GM19468 (cell line): ENCODE results near the gene LYG1.
"Not testable (repeated sequence)": the region's sequence is repeated elsewhere in the genome, so short reads cannot be mapped to it uniquely, and the experiment has no call there.

Experiments used
- ATAC-seq: cut with Tn5 transposase; IDR thresholded peaks from one replicate; pipeline ENCODE4 v1.9.1; 2021; ENCODE audit warnings: mild to moderate bottlenecking, moderate library complexity, moderate number of reproducible peaks; ENCODE audit not compliant: unreplicated experiment; ENCODE audit errors: extremely low read depth

LYG1 gene

DNA sequence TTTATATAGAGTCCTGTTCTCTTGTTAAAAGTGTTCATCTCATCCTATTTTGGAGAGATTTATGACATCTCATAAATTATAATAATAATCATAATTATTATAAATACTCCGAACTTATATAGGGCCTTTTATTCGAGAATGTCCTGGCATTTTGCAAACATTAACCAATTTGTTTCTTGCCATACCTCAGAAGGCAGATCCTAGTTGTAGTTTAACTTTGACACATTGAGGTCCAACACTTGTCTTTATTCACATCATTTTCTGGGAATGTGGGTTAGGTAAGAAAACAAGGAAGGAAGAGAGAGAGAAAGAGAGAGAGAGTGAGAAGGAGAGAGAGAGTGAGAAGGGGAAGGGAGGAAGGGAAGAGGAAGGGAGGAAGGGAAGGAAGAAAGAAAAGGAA lies at the start of gene LYG1:
Gene LYG1, minus strand, starts transcription at position 101 of the 400 bp plus-strand sequence. CDS start 5,527 bp downstream, outside the sequence.
- ATAC-seq = not testable (repeated sequence)

DNA sequence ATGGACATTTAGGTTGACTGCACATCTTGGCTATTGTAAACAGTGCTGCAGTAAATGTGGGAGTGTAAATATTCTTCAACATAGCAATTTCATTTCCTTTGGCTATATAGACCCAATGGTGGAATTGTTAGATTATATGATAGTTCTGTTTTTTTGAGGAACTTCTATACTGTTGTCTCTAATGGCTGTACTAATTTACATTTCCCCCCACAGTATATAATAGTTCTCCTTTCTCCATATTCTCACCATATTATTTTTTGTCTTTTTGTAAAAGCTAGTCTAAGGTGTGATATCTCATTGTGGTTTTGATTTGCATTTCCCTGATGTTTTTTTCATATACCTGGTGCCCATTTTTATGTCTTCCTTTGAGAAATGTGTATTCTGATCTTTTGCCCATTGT lies 49.2 kb upstream of the LYG1 start:
- ATAC-seq = no peak

DNA sequence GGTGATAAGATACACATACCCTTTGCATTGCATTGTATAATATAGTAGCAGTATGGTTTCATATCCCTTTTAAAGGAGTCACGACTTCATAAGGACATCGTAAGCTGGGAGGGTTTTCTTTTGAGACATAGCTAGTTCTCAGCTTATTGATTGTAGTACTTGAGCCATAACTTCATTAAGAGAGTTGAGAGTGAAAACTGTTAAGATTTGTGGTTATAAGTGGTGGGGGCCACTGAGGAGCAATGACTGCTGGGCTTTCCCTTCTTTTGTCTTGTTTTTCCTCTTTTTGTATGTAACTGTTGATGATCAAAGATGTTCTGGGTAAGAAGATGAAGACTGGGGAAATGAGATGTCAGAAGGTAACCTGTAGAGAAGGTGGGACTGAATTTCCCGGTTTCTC lies 47.2 kb upstream of the LYG1 start:
- ATAC-seq = no peak

DNA sequence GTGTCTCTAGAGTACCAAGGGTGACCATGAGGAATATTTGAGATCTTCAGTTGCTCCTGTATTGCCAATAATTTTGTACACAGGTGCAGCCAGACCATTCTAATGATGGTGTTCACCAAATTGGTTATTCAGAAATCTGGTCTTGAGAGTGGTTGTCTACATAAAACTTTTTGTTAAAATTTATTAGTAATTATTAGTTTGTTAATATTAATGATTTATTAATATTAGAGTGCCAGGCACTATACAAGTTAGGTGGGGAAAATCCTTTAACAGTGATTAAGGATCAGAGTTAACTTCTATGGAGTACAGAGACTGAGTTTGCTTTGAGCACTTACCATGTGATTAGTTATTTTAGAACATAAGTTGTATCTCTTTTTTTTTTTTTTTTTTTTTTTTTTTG lies 45.2 kb upstream of the LYG1 start:
- ATAC-seq = no peak

DNA sequence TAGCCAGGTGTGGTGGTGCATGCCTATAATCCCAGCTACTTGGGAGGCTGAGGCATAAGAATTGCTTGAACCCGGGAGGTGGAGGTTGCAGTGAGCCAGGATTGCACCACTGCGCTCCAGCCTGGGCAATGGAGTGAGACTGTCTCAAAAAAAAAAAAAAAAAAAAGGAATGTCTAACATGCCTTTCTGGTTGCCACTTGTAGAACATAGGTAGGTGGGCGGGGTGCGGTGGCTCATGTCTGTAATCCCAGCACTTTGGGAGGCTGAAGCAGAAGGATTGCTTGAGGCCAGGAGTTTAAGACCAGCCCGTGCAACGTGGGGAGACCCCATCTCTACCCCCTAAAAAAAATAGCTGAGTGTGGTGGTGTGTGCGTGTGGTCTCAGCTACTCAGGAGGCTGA lies 44.4 kb upstream of the LYG1 start:
- ATAC-seq = not testable (repeated sequence)

DNA sequence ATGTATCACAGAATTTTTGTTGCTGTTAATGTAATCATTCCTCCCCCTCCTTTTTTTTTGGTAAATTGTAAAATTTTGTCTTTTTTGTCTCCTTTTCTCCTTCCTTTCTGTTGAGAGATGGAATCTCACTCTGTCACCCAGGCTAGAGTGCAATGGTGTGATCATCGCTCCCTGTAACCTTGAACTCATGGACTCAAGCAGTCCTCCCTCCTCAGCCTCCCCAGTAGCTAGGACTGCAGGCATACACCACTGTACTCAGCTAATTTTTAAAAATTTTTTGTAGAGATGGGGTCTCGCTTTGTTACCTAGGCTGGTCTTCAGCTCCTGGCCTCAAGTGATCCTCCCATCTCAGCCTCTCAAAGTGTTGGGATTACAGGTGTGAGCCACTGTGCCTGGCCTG lies 41.5 kb upstream of the LYG1 start:
- no peak for ATAC-seq

DNA sequence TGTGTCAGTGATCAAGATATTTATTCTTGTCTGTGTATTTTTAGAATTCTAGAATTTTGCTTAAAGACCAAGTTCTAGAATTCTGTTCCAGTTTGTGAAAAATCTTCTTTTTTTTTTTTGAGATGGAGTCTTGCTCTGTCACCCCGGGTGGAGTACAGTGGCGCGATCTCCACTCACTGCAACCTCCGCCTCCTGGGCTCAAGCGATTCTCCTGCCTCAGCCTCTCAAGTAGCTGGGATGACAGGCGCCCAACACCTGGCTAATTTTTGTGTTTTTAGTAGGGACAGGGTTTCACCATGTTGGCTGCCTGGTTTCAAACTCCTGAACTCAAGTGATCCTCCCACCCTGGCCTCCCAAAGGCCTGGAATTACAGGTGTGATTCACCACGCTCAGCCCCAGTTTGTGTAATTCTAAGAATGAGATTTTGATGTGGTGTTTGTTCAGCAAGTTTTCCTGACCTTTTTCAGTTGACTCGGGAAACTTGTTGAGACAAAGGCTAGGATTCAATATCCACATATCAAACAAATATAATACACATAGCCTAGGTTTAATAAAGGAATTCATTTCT lies 39.8 kb upstream of the LYG1 start:
- ATAC-seq = no peak

DNA sequence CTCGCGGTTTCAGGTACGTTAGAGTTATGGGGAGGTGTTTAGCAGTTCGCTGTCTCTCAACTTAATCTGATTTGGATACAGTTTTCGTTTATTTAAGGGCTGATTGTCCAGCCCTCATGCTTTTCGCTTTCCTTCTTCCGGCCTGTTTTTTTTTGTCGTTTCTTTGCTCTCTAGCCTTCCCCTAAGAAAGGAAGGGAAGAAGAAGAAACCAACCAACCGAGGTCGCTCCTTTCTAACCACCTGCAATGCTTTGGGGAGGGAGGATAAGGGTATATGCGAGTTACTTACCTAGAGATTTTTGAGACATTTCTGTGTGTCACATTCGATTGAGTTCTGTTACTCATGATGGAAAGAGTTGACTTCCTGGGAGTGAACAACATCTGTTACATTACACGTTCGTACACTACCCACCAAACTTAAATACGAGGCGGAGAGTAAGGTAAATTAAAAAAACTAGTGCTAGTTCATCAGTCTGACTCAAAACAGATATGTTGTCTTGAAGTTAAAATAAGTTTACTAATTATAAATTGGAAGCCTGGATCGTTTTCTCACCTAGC lies 37.1 kb upstream of the LYG1 start:
- ATAC-seq = no peak

DNA sequence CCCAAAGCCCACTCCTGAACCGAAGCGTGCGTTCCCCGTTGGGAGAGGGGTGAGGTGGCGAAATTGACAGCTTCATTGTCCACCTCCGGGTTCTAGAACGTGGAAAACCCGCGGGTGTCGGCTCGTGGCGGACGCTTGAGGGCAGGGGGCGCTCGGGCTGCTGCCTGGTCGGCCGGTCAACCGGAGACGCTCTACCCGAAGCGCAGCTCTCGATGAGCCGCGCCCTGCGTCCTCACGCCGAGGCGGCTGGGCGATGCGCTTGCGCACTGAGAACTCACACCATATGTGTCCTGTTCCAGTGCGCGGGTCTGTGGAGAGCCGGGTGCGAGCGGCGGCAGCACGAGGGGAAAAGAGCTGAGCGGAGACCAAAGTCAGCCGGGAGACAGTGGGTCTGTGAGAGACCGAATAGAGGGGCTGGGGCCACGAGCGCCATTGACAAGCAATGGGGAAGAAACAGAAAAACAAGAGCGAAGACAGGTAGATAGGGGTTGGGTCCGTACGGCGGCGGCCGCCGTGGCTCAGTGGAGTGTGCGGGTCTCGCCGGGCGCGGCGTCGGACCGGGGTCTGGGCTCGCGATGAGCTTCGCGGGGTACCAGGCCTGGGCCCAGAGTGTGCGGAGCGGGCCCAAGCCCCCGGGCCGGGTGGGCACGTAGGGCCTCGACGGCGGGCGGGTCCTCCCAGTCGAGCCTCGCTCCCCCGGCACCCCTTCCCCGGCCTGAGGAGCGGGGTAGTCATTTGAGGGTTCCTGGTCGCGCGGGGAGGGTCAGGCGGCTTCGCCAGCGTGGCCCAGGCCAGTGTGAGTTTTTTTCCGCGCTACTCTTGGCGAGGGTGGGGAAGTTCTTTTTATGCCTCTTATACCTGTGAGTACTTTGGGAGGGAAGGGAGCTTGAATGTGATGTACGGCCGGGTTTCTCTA lies 36.4 kb upstream of the LYG1 start, which contains the start of gene EIF5B:
Gene EIF5B, plus strand, starts transcription at position 277 of the 916 bp plus-strand sequence. Its CDS starts 166 bp downstream, at position 443.
- peak; percentile 62 for ATAC-seq

DNA sequence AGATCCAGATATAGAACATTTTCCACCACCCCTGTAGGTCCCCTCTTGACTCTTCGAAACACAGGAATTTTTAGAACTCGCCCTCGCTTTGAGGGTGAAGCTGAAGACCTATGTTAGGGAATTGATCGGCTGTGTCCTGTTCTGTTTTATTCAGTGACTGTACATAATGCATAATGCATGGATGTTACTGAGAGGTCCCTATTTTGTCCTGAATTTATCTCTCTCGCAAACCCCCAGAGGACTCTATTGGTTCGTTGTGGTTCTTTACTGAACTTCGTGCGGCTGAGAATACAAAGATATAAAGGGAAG lies 35.8 kb upstream of the LYG1 start:
- no peak for ATAC-seq

DNA sequence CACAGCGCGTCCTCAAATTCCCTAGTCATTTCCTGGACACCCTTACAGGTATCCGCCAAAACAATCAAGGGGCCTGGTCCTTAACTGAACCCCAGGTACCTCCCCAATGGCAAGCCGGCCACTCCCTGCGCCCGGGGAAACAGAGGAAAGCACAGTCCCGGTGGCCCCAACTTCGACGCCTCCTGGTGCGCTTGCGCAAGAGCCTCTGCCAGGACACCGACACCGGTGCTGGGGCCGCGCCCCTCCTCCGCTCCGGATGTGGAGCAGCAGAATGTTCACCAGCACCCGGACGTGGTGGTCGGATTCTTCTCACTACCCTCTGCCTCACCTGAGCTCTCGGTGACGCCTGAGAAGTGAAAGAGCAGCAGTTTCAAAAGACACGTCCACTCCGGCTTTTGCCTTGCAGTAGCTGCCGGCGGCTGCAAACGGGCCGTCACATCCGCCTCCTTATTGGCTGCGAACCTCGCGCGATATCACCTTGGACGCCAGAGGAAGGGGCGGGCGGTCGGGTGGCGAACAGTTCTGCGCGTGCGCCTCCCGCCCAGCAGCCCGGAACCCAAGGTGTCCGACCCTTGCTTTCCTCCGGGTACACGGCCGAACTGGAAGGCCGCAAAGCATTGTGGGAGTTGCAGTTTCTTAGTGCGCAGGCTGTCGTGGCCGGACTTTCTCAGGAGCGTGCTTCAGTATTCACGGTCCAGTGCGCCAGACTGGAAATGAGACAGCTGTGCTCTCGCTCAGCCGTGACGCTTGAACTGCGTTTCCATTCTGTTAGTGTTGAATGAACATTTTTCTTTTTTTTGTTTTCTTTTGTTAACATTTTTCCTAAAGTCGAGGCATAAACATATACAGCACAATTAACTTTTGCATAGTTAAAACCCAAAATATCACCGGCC lies 35.2 kb upstream of the LYG1 start, which contains the start of gene TXNDC9:
Gene TXNDC9, minus strand, starts transcription at position 423 of the 893 bp plus-strand sequence. CDS start 3,123 bp downstream, outside the sequence.
- ATAC-seq = peak; percentile 69

DNA sequence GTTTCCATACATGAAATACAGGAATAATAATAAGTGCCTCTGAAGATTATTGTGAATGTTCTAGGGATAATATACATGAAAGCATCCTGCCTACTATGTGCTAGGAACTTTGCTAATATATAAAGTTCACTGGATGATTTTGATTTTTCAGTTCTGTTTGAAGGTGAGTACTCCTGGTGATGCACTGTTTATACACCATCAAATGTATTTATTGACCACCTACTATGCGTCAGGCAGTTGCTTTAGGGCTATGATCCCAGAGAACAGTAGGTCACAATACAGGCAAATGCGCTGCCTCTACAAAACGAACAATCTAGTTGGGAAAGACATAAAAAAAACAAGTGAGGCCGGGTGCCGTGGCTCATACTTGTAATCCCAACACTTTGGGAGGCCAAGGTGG lies 24.4 kb upstream of the LYG1 start:
- no peak for ATAC-seq

DNA sequence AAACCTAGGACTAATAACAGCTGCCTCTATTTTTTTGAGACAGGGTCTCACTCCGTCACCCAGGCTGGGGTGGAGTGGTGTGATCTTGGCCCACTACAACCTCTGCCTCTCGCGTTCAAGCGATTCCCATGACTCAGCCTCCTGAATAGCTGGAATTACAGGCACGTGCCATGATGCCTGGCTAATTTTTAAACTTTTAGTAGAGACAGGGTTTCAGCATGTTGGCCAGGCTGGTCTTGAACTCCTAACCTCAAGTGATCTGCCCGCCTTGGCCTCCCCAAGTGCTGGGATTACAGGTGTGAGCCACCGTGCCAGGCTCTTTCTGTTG lies 16.8 kb upstream of the LYG1 start:
- ATAC-seq = not testable (repeated sequence)

DNA sequence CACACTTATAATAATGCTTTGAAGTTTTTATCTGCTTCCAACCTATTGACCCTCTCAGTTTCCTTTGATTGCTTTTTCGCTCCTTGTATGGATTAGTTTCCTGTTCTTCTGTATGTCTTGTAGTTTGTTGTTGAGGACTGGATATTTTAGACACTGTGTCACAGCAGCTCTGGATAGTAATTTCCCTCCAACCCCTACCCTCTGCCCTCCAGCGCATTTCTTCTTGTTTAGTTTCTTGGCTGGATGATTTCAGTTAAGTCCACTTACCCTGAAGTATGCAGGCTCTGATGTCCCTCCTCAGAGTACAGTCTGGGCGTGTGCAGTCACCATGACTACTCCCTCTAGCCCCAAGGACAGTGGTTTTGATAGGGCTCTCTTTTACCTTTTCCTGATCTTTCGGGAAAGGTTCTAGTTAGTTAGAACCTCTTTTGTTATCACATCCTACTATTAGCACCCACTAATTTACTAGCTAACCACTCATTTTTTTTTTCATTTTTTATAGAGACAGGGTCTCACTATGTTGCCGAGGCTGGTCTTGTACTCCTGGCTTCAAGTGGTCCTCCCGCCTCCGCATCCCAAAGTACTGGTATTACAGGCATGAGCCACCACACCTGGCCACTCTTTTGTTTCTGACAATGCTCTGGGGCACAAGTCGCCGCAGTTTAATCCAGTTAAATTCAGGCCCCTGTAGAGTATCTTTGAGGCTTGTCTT lies 16.3 kb upstream of the LYG1 start:
- ATAC-seq = no peak

DNA sequence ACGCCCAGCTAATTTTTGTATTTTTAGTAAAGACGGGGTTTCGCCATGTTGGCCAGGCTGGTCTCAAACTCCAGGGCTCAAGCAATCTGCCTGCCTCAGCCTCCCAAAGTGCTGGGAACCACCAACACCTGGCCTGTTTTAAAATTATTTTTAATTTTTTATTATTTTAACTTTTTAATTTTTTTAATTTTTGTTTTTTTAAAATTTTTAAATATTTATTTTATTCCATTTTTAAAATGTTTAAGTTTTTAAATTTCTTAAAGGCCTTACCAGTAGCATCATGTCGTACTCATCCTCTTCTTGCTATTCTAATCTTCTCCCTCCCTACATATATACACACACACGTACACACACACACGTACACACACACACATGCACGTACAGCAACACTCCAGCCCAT lies 1.4 kb downstream of the LYG1 start:
- no peak for ATAC-seq

DNA sequence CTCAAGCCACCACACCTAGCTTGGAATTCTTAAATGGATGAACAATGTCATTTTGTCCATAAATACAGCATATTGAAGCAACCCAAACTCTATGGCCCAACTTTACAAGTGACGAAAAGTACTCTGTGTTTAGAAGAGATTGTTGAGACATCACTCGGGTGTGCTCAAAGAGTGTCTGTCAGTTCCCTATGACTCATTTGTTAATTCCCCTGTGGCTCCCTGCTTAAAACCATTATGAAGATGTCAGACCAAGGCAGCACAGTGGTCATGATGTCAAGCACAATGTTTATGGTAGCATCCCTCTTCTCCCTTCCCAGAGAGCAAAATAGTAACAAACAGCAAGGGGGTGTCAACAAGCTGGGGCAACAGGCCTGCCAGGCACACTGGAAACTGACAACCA lies 3.0 kb downstream of the LYG1 start:
- ATAC-seq = no peak

DNA sequence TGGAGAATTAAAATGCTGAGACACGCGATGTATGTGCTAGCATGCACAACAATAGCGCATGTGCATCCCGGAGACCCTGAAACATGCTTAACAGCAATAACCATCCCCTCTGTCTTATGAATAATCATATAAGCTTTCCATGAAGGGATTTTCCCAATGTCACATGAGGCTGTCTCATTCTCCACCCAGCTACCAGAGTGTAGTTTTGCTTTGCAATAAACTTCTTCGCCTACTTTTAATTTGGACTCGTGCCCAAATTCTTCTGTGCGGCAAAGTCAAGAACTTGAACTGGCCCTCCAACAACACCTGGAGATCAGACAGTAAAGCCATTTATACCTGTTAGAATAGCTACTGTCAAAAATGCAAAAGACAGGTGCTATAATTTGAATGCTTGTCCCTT lies 15.5 kb downstream of the LYG1 start:
- no peak for ATAC-seq

DNA sequence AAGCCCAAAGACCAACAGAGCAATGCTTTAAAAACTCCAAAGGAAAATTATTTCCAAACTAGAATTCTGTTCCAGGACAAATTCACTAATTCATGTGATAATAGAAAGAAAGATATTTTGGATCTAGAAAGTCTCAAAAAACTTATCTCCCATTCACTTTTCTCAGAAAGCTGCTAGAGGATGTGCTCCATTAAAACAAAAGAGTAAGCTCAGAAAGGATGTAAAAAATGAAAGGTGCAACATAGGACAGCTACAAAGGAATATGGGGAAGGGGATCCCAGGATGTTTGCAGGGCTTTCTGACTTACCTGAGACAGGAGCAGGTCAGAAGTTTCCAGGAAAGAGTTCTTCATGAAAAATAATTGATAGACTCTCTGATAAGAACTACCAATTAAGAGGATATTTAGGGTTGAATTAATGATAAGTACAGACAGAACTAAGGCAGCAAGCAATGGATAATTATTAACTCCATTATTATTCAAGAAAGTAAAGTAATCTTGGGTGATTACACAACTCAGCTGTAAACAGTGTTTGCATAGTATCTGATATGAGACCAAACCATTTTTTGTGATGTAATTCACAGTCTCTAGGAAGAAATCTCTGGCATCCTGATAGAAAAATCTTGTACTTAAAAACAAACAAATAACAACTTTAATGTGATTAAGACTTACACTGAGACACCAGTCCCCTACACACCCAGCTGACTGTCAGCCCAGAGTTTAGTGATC lies 20.9 kb downstream of the LYG1 start:
- no peak for ATAC-seq

DNA sequence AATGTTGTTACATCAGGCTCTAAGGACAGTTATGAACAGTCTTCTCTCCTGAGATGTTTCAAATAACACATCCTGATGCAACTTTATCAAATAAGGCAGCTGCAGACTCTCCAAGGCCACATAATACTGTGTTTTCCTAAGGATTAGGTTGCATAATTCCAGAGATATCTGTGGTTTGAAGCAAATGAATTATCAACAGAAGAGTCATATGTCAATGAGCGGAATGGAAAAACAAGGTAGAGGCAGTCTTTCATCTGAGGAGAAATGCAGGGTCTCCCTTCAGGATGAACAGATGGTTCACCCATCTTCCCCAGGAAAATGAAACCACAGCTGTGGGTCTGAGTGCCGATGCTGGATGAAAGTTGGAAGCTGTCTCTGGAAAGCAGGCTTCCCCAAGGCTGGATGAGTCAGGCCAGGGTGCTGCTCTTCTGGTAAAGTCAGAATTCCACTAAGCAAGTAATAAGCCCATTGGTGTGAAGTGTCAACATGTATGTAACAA lies 22.2 kb downstream of the LYG1 start:
- no peak for ATAC-seq
